Keratinocyte (primary cell): Measurements from ENCODE around the gene RAPGEF4. TPM values are rescaled to one million over a fixed set of nuclear protein-coding genes. Genes with fewer than 3 reads are reported as not detected.
A peak's percentile ranks its signal among the peaks of the same experiment; 100 is the strongest.

Experiments
- DNase-seq: peaks from one replicate; pipeline ENCODE4 v3.0.0-alpha.2; 2011; ENCODE audit warnings: low read depth, missing footprints, low spot score
- FAIRE-seq: peaks from 2 replicates; lab custom pipeline; 2011; peaks lifted over from hg19 to GRCh38; lab: Jason Lieb, UNC
- H2AFZ ChIP-seq: 2 replicates; pipeline ENCODE4 v1.6.0; 2012; ENCODE audit warnings: low read length, control low read depth, inconsistent platforms; ENCODE audit not compliant: control insufficient read depth
- H3K27ac ChIP-seq: 2 replicates; pipeline ENCODE4 v1.5.1; 2011; ENCODE audit warnings: low read length; ENCODE audit not compliant: control insufficient read depth, insufficient read depth
- H3K27me3 ChIP-seq: 3 replicates; pipeline ENCODE4 v1.6.0; 2011; ENCODE audit warnings: low read length; ENCODE audit not compliant: control insufficient read depth, insufficient read depth; ENCODE audit errors: extremely low read depth
- H3K36me3 ChIP-seq, 2 experiments: 2 replicates in 1 of 2; 3 replicates in 1 of 2; pipeline ENCODE4 v1.5.1; 2011; ENCODE audit warnings: low read length in 2 of 2, mild to moderate bottlenecking in 1 of 2; ENCODE audit not compliant: control insufficient read depth in 2 of 2, insufficient read depth in 2 of 2; ENCODE audit errors: extremely low read depth in 1 of 2
- H3K4me1 ChIP-seq: 3 replicates; pipeline ENCODE4 v1.5.1; 2011; ENCODE audit warnings: low read length; ENCODE audit not compliant: control insufficient read depth, insufficient read depth; ENCODE audit errors: extremely low read depth
- H3K4me2 ChIP-seq: 3 replicates; pipeline ENCODE4 v1.6.0; 2011; ENCODE audit warnings: low read depth, low read length; ENCODE audit not compliant: control insufficient read depth, insufficient read depth; ENCODE audit errors: extremely low read depth
- H3K4me3 ChIP-seq, 3 experiments: fragments of 200-600 bp in 1 of 3; sonication (generic) in 1 of 3; 2 replicates in 2 of 3; 3 replicates in 1 of 3; pipeline ENCODE4 v1.5.1; 2011 to 2016; ENCODE audit warnings: low read length in 3 of 3, mild to moderate bottlenecking in 3 of 3, control low read depth in 2 of 3, inconsistent platforms in 1 of 3, low read depth in 1 of 3, mixed read lengths in 1 of 3, mixed run types in 1 of 3, moderate library complexity in 1 of 3; ENCODE audit not compliant: control insufficient read depth in 2 of 3, insufficient read depth in 2 of 3; ENCODE audit errors: extremely low read depth in 1 of 3
- H3K79me2 ChIP-seq: 2 replicates; pipeline ENCODE4 v1.6.0; 2012; ENCODE audit warnings: low read length; ENCODE audit not compliant: control insufficient read depth, insufficient read depth
- H3K9ac ChIP-seq: 3 replicates; pipeline ENCODE4 v1.6.0; 2011; ENCODE audit warnings: low read length; ENCODE audit not compliant: control insufficient read depth, insufficient read depth; ENCODE audit errors: extremely low read depth
- H3K9me1 ChIP-seq: 3 replicates; pipeline ENCODE4 v1.6.0; 2011; ENCODE audit warnings: low read length; ENCODE audit not compliant: control insufficient read depth, insufficient read depth; ENCODE audit errors: extremely low read depth
- H3K9me3 ChIP-seq: 2 replicates; pipeline ENCODE4 v1.5.1; 2012; ENCODE audit warnings: low read depth, low read length; ENCODE audit not compliant: control insufficient read depth
- H4K20me1 ChIP-seq: 3 replicates; pipeline ENCODE4 v1.6.0; 2011; ENCODE audit warnings: low read length; ENCODE audit not compliant: control insufficient read depth, insufficient read depth; ENCODE audit errors: extremely low read depth
- EZH2 ChIP-seq: IDR thresholded peaks from one replicate; pipeline ENCODE4 v1.6.1; 2012; ENCODE audit warnings: inconsistent platforms, mild to moderate bottlenecking, low read length, moderate library complexity
- dilution Hi-C: fragments of 300-500 bp; cut with MboI; formaldehyde crosslinking; loops from one replicate; pipeline ENCODE4 v1.7.0; 2020; ENCODE audit warnings: low sequenced_read_pairs; ENCODE audit not compliant: extremely low pct_ligation_motif_present
- polyA plus RNA-seq, 5 experiments: library from polyadenylated mRNA; depleted of rRNA in 3 of 5; stranded (reverse) in 3 of 5; stranded (forward) in 1 of 5; unstranded in 1 of 5; fragments of >200 nt; gene quantifications; 1 replicate in 1 of 5; 2 replicates in 3 of 5; 3 replicates in 1 of 5; pipeline versions ENCODE4 v1.2.1 to v1.2.3, GENCODE V29; 2011 to 2012; ENCODE audit warnings: missing spikeins in 2 of 5, low read depth in 1 of 5, low replicate concordance in 1 of 5
- TF ChIP-seq, protein P1 (sequence below), 3 experiments: IDR thresholded peaks in 1 of 3; conservative IDR thresholded peaks in 1 of 3; optimal IDR thresholded peaks in 1 of 3; 2 replicates in 2 of 3; 3 replicates in 1 of 3; pipeline versions ENCODE3 to v1.5.1; 2011; ENCODE audit warnings: low read length in 3 of 3, mild to moderate bottlenecking in 3 of 3, moderate library complexity in 2 of 3, control low read depth in 1 of 3, inconsistent platforms in 1 of 3; ENCODE audit not compliant: insufficient read depth in 2 of 3; ENCODE audit errors: extremely low read depth in 1 of 3

RAPGEF4 gene
- polyA plus RNA-seq, 1 donor (not counting 4 experiments of a cell fraction or from before 2014, with no cell fraction given) = 1.6 TPM

DNA sequence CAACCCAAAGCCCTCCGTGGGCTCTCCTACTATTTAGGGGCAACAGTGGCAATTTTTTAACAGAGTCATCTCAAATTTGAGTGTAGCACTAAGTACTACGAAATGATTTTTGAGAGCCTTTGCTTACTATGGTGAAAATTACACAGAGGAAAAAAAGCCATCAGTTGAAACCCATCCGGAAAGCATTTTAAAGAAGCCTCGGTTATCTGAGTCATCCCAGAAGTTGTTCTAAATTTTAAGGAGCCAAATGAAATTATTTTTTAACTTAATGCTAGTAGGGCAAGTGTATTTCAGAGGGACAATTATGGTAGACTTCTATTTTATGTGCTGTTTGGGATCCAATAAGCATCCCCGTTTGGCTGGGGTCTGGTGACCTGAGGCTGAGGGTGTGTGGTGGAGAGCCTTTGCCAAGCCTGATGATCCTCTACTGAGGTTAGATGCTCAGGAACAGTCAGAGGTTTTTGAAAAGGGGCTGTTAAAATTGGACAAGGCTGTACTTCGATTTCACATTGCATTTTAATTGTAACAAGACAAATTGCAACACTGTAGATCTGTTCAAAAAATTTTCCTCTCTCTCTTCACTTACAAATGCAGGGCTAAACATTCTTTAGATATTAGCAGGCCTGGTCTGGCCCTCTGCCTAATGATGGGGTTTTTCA, 47.0 kb downstream of the RAPGEF4 start:
- dilution Hi-C loops = no loop called here

DNA sequence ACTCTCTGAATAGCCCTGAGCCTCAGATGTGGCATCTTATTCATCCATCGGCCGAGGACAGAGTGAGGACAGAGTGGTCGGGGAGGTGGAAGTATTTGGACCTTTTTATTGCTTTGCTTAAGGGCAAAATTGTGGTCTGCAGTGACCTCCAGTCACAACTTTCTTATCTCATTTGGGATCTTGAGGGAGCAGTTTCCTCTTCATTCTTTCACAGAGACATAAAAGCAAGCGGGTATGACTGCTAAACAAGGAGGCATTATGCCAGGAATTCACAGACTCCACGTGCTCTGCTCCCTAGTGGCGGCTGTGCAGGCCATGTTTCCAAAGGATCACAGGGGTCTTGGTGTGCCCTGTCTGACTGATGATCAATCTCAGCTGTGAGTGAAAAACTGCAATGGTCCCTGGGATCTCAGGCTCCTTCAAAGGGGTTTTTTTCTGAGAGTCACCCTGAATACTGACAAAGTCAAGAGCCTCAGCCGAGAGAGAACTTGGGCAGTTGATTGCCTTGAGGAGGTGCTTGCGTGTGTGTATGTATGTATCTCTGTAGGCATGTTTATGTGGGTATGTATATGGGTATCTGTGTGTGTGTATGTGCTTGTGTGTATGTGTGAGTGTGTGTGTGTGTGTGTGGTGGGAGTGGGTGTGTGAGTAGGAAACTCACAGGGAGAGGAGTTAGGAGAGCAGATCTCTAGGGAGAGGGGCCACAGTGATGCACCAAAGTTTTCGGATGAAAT, 47.7 kb downstream of the RAPGEF4 start:
- no peaks in the 10 kb centered on the region for H3K9me3 ChIP-seq
- H3K27ac ChIP-seq = peak overlapping the region; percentile 4
- peak overlapping the region; percentile 54 for H3K4me2 ChIP-seq
- TF ChIP-seq EZH2 = no peak
- TF ChIP-seq, protein P1, sequence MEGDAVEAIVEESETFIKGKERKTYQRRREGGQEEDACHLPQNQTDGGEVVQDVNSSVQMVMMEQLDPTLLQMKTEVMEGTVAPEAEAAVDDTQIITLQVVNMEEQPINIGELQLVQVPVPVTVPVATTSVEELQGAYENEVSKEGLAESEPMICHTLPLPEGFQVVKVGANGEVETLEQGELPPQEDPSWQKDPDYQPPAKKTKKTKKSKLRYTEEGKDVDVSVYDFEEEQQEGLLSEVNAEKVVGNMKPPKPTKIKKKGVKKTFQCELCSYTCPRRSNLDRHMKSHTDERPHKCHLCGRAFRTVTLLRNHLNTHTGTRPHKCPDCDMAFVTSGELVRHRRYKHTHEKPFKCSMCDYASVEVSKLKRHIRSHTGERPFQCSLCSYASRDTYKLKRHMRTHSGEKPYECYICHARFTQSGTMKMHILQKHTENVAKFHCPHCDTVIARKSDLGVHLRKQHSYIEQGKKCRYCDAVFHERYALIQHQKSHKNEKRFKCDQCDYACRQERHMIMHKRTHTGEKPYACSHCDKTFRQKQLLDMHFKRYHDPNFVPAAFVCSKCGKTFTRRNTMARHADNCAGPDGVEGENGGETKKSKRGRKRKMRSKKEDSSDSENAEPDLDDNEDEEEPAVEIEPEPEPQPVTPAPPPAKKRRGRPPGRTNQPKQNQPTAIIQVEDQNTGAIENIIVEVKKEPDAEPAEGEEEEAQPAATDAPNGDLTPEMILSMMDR (optimal IDR thresholded peaks at IDR 0.05 in 1 of 3, IDR thresholded peaks at IDR 0.05 in 1 of 3, conservative IDR thresholded peaks at IDR 0.05 in 1 of 3; ENCODE audit: extremely low read depth in 1 of 3, insufficient read depth in 2 of 3, low read length in 3 of 3) = peak; percentile 20 to 58 (median 31)
- H3K4me1 ChIP-seq = peaks cover 18% of the 10 kb centered on the region
- no peaks in the 10 kb centered on the region for H4K20me1 ChIP-seq
- no peaks in the 10 kb centered on the region for H3K79me2 ChIP-seq
- H2AFZ ChIP-seq = no peak overlapping the region
- DNase-seq (peak; percentile 46), FAIRE-seq (peak; percentile 95)
- no peaks in the 10 kb centered on the region for H3K36me3 ChIP-seq
- H3K9ac ChIP-seq = no peak overlapping the region
- no peaks in the 10 kb centered on the region for H3K9me1 ChIP-seq
- dilution Hi-C loops = no loop called here
- H3K4me3 ChIP-seq = no peak overlapping the region
- no peaks in the 10 kb centered on the region for H3K27me3 ChIP-seq

More for the DNA sequence above, 47.0 kb downstream of the RAPGEF4 start:
- Histone ChIP-seq H3K4me2 (peak overlapping the region; percentile 54), H3K4me1 (peaks cover 18% of the 10 kb centered on the region), H3K27ac (no peak overlapping the region), H2AFZ (no peak overlapping the region), H3K79me2 (no peaks in the 10 kb centered on the region), H3K9me1 (no peaks in the 10 kb centered on the region), H3K9ac (no peak overlapping the region), H3K36me3 (no peaks in the 10 kb centered on the region), H4K20me1 (no peaks in the 10 kb centered on the region), H3K27me3 (no peaks in the 10 kb centered on the region), H3K4me3 (no peak overlapping the region), H3K9me3 (no peaks in the 10 kb centered on the region)
- TF ChIP-seq EZH2 = no peak
- TF ChIP-seq, protein P1 (optimal IDR thresholded peaks at IDR 0.05 in 1 of 3, IDR thresholded peaks at IDR 0.05 in 1 of 3, conservative IDR thresholded peaks at IDR 0.05 in 1 of 3; ENCODE audit: extremely low read depth in 1 of 3, insufficient read depth in 2 of 3, low read length in 3 of 3) = no peak
- FAIRE-seq = no peak
- no peak for DNase-seq
